Small intestine (tissue), 7 donors: Measurements from ENCODE around the gene CRHR2. TPM values are rescaled to one million over a fixed set of nuclear protein-coding genes. Genes with fewer than 3 reads are reported as not detected.

Experiments used
- DNase-seq, 2 donors: peaks; one replicate each; pipeline versions ENCODE4 v3.0.0 to v3.0.0-alpha.2; 2013
- FAIRE-seq: peaks from 2 replicates; lab custom pipeline; 2012; peaks lifted over from hg19 to GRCh38; lab: Jason Lieb, UNC
- H3K27ac ChIP-seq, 3 donors: one replicate each; pipeline ENCODE4 v1.5.1; 2013; ENCODE audit warnings: low read length in 2 of 3, mild to moderate bottlenecking in 2 of 3, control low read depth in 1 of 3, inconsistent platforms in 1 of 3, low read depth in 1 of 3, moderate library complexity in 1 of 3
- H3K27me3 ChIP-seq, 3 donors: one replicate each; pipeline ENCODE4 v1.6.1; 2013; ENCODE audit warnings: low read length in 3 of 3, inconsistent platforms in 1 of 3; ENCODE audit not compliant: control insufficient read depth in 3 of 3, insufficient read depth in 3 of 3
- H3K36me3 ChIP-seq, 3 donors: one replicate each; pipeline ENCODE4 v1.6.1; 2013; ENCODE audit warnings: low read length in 3 of 3, inconsistent platforms in 1 of 3, low read depth in 1 of 3, mild to moderate bottlenecking in 1 of 3, moderate library complexity in 1 of 3; ENCODE audit not compliant: control insufficient read depth in 3 of 3, insufficient read depth in 2 of 3
- H3K4me1 ChIP-seq, 3 donors: one replicate each; pipeline ENCODE4 v1.6.1; 2013; ENCODE audit warnings: low read length in 2 of 3, inconsistent platforms in 1 of 3, low read depth in 1 of 3, mild to moderate bottlenecking in 1 of 3, moderate library complexity in 1 of 3; ENCODE audit not compliant: control insufficient read depth in 3 of 3, insufficient read depth in 2 of 3
- H3K4me3 ChIP-seq, 3 donors: one replicate each; pipeline ENCODE4 v1.5.1; 2013; ENCODE audit warnings: low read length in 3 of 3, control low read depth in 1 of 3, inconsistent platforms in 1 of 3, low read depth in 1 of 3, mild to moderate bottlenecking in 1 of 3, moderate library complexity in 1 of 3
- H3K9me3 ChIP-seq, 2 donors: one replicate each; pipeline ENCODE4 v1.6.1; 2013; ENCODE audit warnings: low read depth in 1 of 2, low read length in 1 of 2; ENCODE audit not compliant: control insufficient read depth in 2 of 2, insufficient read depth in 1 of 2
- WGBS, 3 donors: extraction: QIAGEN DNeasy Blood & Tissue Kit; methylation state at CpG; one replicate each; pipeline ENCODE4 v1.1.7; 2013; 5-methylcytosine and 5-hydroxymethylcytosine counted together
- polyA plus RNA-seq, 4 donors: library from polyadenylated mRNA; stranded (reverse) in 3 of 4; unstranded in 1 of 4; fragments of 200-250 nt in 3 of 4; fragments of 120-200 nt in 1 of 4; gene quantifications; one replicate each; pipeline versions ENCODE4 v1.2.1 to v1.2.3, GENCODE V29; 2013
- donor health status: healthy with polysubstance abuse.
- donor health status: control.
- donor health status: control.
- donor health status: Bipolar disorder and iron deficiency.
- donor health status: healthy.

The CRHR2 gene
- polyA plus RNA-seq, 4 donors = 0.04 to 0.32 TPM; not detected in 2

- Histone ChIP-seq H3K36me3 (peaks cover 0 to 8% (median 0%) of the 10 kb centered on the region in 3 donors), H3K4me3 (no peak overlapping the region), H3K27ac (no peak overlapping the region), H3K27me3 (no peaks in the 10 kb centered on the region), H3K9me3 (no peaks in the 10 kb centered on the region), H3K4me1 (no peaks in the 10 kb centered on the region)
- no peak for DNase-seq
- FAIRE-seq = no peak
- 91 to 94% (median 93%) methylated on average over 15 of the region's 15 CpGs for WGBS, 3 donors
These were observed 27.8 kb downstream of the CRHR2 start for GRCh38 chr7:30654296-30655090.

- Histone ChIP-seq H3K4me1 (no peaks in the 10 kb centered on the region), H3K27ac (no peak overlapping the region), H3K36me3 (peaks cover 0 to 8% (median 0%) of the 10 kb centered on the region in 3 donors), H3K27me3 (no peaks in the 10 kb centered on the region), H3K4me3 (no peak overlapping the region), H3K9me3 (no peaks in the 10 kb centered on the region)
- 88 to 95% (median 90%) methylated on average over 15 to 19 of the region's 19 CpGs for WGBS, 3 donors
- FAIRE-seq (no peak), DNase-seq (no peak)
These were observed 29.3 kb downstream of the CRHR2 start for GRCh38 chr7:30652698-30653641.

- 80 to 85% (median 83%) methylated on average over 7 of the region's 7 CpGs for WGBS, 3 donors
- Histone ChIP-seq H3K36me3 (peaks cover 0 to 8% (median 0%) of the 10 kb centered on the region in 3 donors), H3K4me1 (no peaks in the 10 kb centered on the region), H3K9me3 (no peaks in the 10 kb centered on the region), H3K27ac (no peak overlapping the region), H3K27me3 (no peaks in the 10 kb centered on the region), H3K4me3 (no peak overlapping the region)
- no peak for DNase-seq
- FAIRE-seq = no peak
These were observed 30.1 kb downstream of the CRHR2 start for GRCh38 chr7:30652132-30652531.

- DNase-seq (no peak), FAIRE-seq (no peak)
- Histone ChIP-seq H3K27ac (no peak overlapping the region), H3K27me3 (no peaks in the 10 kb centered on the region), H3K4me1 (no peaks in the 10 kb centered on the region), H3K9me3 (no peaks in the 10 kb centered on the region), H3K4me3 (no peak overlapping the region), H3K36me3 (peaks cover 2 to 10% (median 3%) of the 10 kb centered on the region in 3 donors)
- WGBS, 3 donors = 87 to 93% (median 91%) methylated on average over 7 of the region's 7 CpGs
These were observed 31.8 kb downstream of the CRHR2 start for GRCh38 chr7:30650421-30650808.

GRCh38 chr7:30649717-30650420 lies 32.4 kb downstream of the CRHR2 start:
- DNase-seq (no peak), FAIRE-seq (no peak)
- Histone ChIP-seq H3K4me3 (no peak overlapping the region), H3K36me3 (peaks cover 2 to 14% (median 3%) of the 10 kb centered on the region in 3 donors), H3K27me3 (no peaks in the 10 kb centered on the region), H3K27ac (no peak overlapping the region), H3K4me1 (no peaks in the 10 kb centered on the region), H3K9me3 (no peaks in the 10 kb centered on the region)
- WGBS, 3 donors = 86 to 92% (median 91%) methylated on average over 13 of the region's 13 CpGs

- FAIRE-seq = no peak
- 89 to 94% (median 93%) methylated on average over 15 of the region's 15 CpGs for WGBS, 3 donors
- no peak for DNase-seq
These were observed 33.3 kb downstream of the CRHR2 start for GRCh38 chr7:30648744-30649540.

GRCh38 chr7:30647589-30648364 lies 34.5 kb downstream of the CRHR2 start:
- Histone ChIP-seq H3K36me3 (peaks cover 2 to 7% (median 3%) of the 10 kb centered on the region in 3 donors), H3K4me3 (no peak overlapping the region), H3K4me1 (no peaks in the 10 kb centered on the region), H3K27me3 (no peaks in the 10 kb centered on the region), H3K9me3 (no peaks in the 10 kb centered on the region), H3K27ac (no peak overlapping the region)
- FAIRE-seq = no peak
- 87 to 88% (median 87%) methylated on average over 10 of the region's 10 CpGs for WGBS, 3 donors
- no peak for DNase-seq

More at GRCh38 chr7:30648744-30649540, 33.3 kb downstream of the CRHR2 start:
- no peaks in the 10 kb centered on the region for H3K27me3 ChIP-seq
- H3K36me3 ChIP-seq = peaks cover 2 to 7% (median 3%) of the 10 kb centered on the region in 3 donors
- H3K9me3 ChIP-seq = no peaks in the 10 kb centered on the region
- H3K4me1 ChIP-seq = no peaks in the 10 kb centered on the region
- no peak overlapping the region for H3K4me3 ChIP-seq
- no peak overlapping the region for H3K27ac ChIP-seq
